CD4-positive, alpha-beta T cell treated with Interleukin-4 for 1 hour (primary cell): ENCODE results near the gene FOSL2.

Experiments
- DNase-seq, 2 donors: peaks; one replicate each; pipeline ENCODE4 v3.0.0-alpha.2; 2020 to 2022

Gene FOSL2

GRCh38 chr2:28434600-28434989 lies 41.9 kb downstream of the FOSL2 start:
- DNase-seq: no peak

GRCh38 chr2:28435241-28435640 lies 42.6 kb downstream of the FOSL2 start:
- no peak for DNase-seq

- DNase-seq: no peak
Observed at GRCh38 chr2:28435814-28436351, 43.2 kb downstream of the FOSL2 start.

- DNase-seq: no peak
Observed at GRCh38 chr2:28436525-28437051, 43.9 kb downstream of the FOSL2 start.

GRCh38 chr2:28437149-28437835 lies 44.6 kb downstream of the FOSL2 start:
- peak in 1 of 2 donors; percentile 12 for DNase-seq

GRCh38 chr2:28437918-28438317 lies 45.3 kb downstream of the FOSL2 start:
- peak in 1 of 2 donors; percentile 6 for DNase-seq

GRCh38 chr2:28438532-28439063 lies 45.9 kb downstream of the FOSL2 start:
- peak in 1 of 2 donors; percentile 1 for DNase-seq

GRCh38 chr2:28439127-28439526 lies 46.5 kb downstream of the FOSL2 start:
- peak in 1 of 2 donors; percentile 3 for DNase-seq

GRCh38 chr2:28439763-28440162 lies 47.1 kb downstream of the FOSL2 start:
- no peak for DNase-seq

GRCh38 chr2:28442328-28442727 lies 49.7 kb downstream of the FOSL2 start:
- no peak for DNase-seq

GRCh38 chr2:28444956-28445355 lies 52.3 kb downstream of the FOSL2 start:
- DNase-seq: no peak

- peak in 1 of 2 donors; percentile 63 for DNase-seq
Observed at GRCh38 chr2:28445448-28446258, 53.0 kb downstream of the FOSL2 start.

GRCh38 chr2:28446531-28446930 lies 53.9 kb downstream of the FOSL2 start:
- no peak for DNase-seq

- peak in 1 of 2 donors; percentile 40 for DNase-seq
Observed at GRCh38 chr2:28447086-28447485, 54.4 kb downstream of the FOSL2 start.

- DNase-seq: peak; percentile 38 to 51
Observed at GRCh38 chr2:28447943-28448792, 55.5 kb downstream of the FOSL2 start.

- no peak for DNase-seq
Observed at GRCh38 chr2:28448793-28449100, 56.1 kb downstream of the FOSL2 start.

- no peak for DNase-seq
Observed at GRCh38 chr2:28449126-28449487, 56.4 kb downstream of the FOSL2 start.

- DNase-seq: peak; percentile 29 to 70
Observed at GRCh38 chr2:28449488-28450395, 57.1 kb downstream of the FOSL2 start.

GRCh38 chr2:28450901-28451565 lies 58.4 kb downstream of the FOSL2 start:
- no peak for DNase-seq

- no peak for DNase-seq
Observed at GRCh38 chr2:28451793-28452533, 59.3 kb downstream of the FOSL2 start.
